ENCODE data around the gene DIAPH2. TPM values are rescaled to one million over a fixed set of nuclear protein-coding genes. Genes with fewer than 3 reads are reported as not detected.

DIAPH2 gene
- total RNA-seq (2014; rRNA removed; shearing (Covaris generic); ENCODE audit: low replicate concordance): 0.29 and 0.89 TPM in 2 replicates

DNA sequence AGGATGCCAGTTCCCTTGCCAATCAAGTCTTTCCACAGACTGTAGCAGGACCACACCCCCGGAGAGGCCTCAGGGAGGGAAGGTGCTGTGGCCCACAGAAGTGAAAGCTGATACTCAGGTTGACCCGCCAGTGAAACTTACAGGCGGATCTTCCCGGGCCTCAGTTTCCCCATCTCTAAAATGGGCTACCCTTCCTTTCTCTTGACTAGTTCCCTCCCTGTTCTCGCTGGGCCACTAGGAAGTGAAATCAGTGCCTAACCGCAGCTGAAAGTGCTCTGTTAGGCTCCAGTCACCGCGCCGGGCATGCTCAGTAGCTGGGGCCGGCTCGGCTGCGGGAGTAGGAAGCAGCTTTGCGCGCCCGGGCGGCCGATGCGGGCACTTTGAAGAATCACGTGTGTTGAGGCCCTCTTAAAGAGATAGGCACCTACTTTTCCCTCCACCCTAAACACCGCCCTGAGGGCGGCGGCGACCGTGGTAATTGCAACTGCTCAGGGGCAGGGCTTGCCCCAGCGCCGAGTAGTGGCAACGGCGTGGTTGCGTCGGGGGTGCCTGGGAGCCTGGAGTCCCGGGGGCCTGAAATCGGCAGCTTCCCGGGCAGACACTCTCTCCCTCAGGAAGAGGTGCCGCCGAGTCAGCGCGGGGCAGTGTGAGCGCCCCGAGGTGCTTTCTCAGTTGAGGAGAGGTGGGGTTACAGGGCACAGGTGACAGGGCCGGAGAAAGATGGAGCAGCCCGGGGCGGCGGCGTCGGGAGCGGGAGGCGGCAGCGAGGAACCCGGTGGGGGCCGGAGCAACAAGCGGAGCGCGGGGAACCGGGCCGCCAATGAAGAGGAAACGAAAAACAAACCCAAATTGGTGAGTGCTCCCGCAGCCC, at the start of gene DIAPH2:
Gene DIAPH2, plus strand, starts transcription at position 504 of the 871 bp plus-strand sequence.
- Histone ChIP-seq H3K4me2 (ENCODE audit: low read depth, low read length, poor library complexity, severe bottlenecking) (peak within 1 kb of the TSS; percentile 61), H3K9me2 (replicated peaks; ENCODE audit: insufficient read depth, low read length) (no peaks in the 10 kb centered on the region), H3K36me3 (ENCODE audit: insufficient read depth, low read length) (no peaks in the 10 kb centered on the region), H3K27ac (ENCODE audit: low read length) (no peak within 1 kb of the TSS), H4K20me1 (ENCODE audit: insufficient read depth, low read depth, low read length) (no peaks in the 10 kb centered on the region), H3K4me1 (ENCODE audit: low read length) (peaks cover 16% of the 10 kb centered on the region), H3K79me2 (ENCODE audit: low read length) (no peaks in the 10 kb centered on the region), H3K4me3 (ENCODE audit: low read length) (peak within 1 kb of the TSS; percentile 60), H3K9ac (ENCODE audit: low read length) (peak within 1 kb of the TSS; percentile 44), H3K27me3 (ENCODE audit: low read length) (no peaks in the 10 kb centered on the region), H3K9me3 (ENCODE audit: low read length) (no peaks in the 10 kb centered on the region), H2AFZ (ENCODE audit: low read length) (peak within 1 kb of the TSS; percentile 75)
- DNase-seq: peak; percentile 53

DNA sequence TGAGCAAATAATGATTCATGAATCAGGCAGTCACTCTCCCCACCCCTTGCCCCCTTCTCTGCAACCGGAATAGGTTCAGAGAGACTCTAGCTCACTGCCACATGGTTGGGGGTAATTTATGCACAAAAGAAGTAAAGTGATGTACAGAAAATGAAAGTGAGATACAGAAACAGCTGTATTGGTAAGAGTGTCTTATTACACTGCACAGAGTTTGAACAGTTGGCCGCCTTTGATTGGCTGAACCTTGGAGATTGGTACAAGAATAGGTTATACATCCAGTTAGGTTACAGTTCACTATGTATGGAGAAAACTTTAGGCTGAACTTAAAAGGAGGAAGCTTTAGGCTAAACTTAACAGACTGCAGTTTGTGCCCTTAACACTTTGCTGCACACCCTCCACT, 34.6 kb upstream of the DIAPH2 start:
- Histone ChIP-seq H3K4me2 (ENCODE audit: low read depth, low read length, poor library complexity, severe bottlenecking) (no peak overlapping the region), H3K36me3 (ENCODE audit: insufficient read depth, low read length) (no peaks in the 10 kb centered on the region), H3K9me2 (replicated peaks; ENCODE audit: insufficient read depth, low read length) (no peaks in the 10 kb centered on the region), H3K27me3 (ENCODE audit: low read length) (no peaks in the 10 kb centered on the region), H3K9me3 (ENCODE audit: low read length) (no peaks in the 10 kb centered on the region; the same call in 1 of the 2 replicates), H3K4me3 (ENCODE audit: low read length) (no peak overlapping the region), H3K79me2 (ENCODE audit: low read length) (no peaks in the 10 kb centered on the region), H3K9ac (ENCODE audit: low read length) (no peak overlapping the region), H2AFZ (ENCODE audit: low read length) (no peak overlapping the region), H3K27ac (ENCODE audit: low read length) (no peak overlapping the region), H4K20me1 (ENCODE audit: insufficient read depth, low read depth, low read length) (no peaks in the 10 kb centered on the region), H3K4me1 (ENCODE audit: low read length) (no peaks in the 10 kb centered on the region)
- DNase-seq: no peak

DNA sequence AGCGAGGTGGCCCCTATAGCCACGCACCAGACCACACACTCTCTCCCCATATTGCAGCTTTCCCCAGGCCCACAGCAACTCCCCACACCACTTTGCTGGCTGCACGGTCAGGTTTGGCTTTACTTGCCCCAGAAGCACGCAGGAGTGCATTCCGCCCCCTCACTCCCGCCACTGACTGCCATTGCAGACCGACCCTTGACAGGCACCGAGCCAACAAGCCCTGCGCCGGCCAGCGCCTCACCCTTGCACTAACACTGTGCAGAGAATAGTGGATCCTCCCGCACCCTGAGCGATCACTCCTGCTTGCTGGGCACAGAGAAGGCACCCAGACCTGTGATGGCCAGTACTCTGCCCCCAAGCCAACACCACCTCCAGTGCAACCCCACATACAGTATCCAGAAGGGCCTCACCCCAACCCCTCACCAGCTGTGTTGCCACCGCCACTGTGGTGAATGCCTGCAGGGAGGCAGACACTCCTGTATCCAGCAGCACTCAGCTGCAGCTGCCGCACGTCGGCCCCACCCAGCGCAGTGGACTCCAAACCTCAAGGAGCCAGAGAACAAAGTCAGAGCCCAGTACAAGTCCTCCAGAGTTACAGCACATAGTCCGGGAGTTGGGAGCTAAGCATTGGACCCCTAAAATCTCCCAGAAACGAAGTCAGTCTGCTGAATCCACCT, 28.6 kb upstream of the DIAPH2 start:
- no peak overlapping the region for H3K9ac ChIP-seq (ENCODE audit: low read length)
- no peak for DNase-seq
- no peaks in the 10 kb centered on the region for H3K9me2 ChIP-seq (replicated peaks; ENCODE audit: insufficient read depth, low read length)

DNA sequence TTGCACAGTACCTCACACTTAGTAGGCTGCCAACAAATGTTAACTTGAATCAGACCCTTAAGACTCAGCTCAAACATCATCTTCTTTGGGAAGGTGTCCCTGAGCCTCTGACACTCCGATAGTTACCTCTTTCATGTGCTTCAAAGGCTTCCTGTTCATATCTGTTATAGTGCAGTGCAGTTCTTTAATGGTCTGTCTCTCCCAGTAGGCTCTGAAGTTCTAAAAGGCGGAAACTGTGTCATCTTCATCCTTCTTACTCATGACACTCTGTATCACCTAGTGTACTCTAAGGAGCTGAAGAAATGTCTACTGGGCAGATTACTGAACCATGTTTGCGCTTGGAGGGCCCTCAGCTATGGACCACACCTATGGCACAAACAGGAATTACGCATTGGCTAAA, 2.1 kb upstream of the DIAPH2 start:
- no peak for DNase-seq
- Histone ChIP-seq H3K9me2 (replicated peaks; ENCODE audit: insufficient read depth, low read length) (no peaks in the 10 kb centered on the region), H2AFZ (ENCODE audit: low read length) (no peak overlapping the region), H3K4me3 (ENCODE audit: low read length) (no peak overlapping the region), H3K4me1 (ENCODE audit: low read length) (peaks cover 16% of the 10 kb centered on the region), H3K4me2 (ENCODE audit: low read depth, low read length, poor library complexity, severe bottlenecking) (no peak overlapping the region), H3K79me2 (ENCODE audit: low read length) (no peaks in the 10 kb centered on the region), H3K27me3 (ENCODE audit: low read length) (no peaks in the 10 kb centered on the region), H4K20me1 (ENCODE audit: insufficient read depth, low read depth, low read length) (no peaks in the 10 kb centered on the region), H3K9me3 (ENCODE audit: low read length) (no peaks in the 10 kb centered on the region), H3K36me3 (ENCODE audit: insufficient read depth, low read length) (no peaks in the 10 kb centered on the region), H3K9ac (ENCODE audit: low read length) (no peak overlapping the region), H3K27ac (ENCODE audit: low read length) (no peak overlapping the region)

More for the DNA sequence above, 28.6 kb upstream of the DIAPH2 start:
- Histone ChIP-seq H3K27me3 (ENCODE audit: low read length) (no peaks in the 10 kb centered on the region), H3K36me3 (ENCODE audit: insufficient read depth, low read length) (no peaks in the 10 kb centered on the region), H3K27ac (ENCODE audit: low read length) (no peak overlapping the region), H3K4me3 (ENCODE audit: low read length) (no peak overlapping the region), H3K79me2 (ENCODE audit: low read length) (no peaks in the 10 kb centered on the region), H3K4me1 (ENCODE audit: low read length) (no peaks in the 10 kb centered on the region), H2AFZ (ENCODE audit: low read length) (no peak overlapping the region), H4K20me1 (ENCODE audit: insufficient read depth, low read depth, low read length) (no peaks in the 10 kb centered on the region), H3K9me3 (ENCODE audit: low read length) (no peaks in the 10 kb centered on the region; the same call in none of the 2 replicates), H3K4me2 (ENCODE audit: low read depth, low read length, poor library complexity, severe bottlenecking) (no peak overlapping the region)

DNA sequence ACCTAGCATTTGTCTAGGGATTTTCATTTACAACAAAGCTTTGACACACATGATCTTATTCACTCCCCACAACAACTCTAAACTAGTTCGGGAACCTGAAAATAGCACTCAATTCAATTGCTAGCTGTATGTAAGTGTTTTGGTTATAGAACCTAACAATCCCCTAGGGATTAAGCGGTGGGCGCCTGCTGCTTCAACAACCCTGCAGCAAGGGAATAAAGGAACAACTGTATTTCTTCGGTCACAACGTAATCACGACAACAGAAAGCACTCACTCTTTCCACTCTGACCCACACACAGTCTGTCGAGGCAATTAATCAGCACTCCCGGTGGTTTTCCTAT, 674 bp upstream of the DIAPH2 start:
- H3K9me3 ChIP-seq (ENCODE audit: low read length): no peaks in the 10 kb centered on the region
- H3K4me2 ChIP-seq (ENCODE audit: low read depth, low read length, poor library complexity, severe bottlenecking): peak overlapping the region; percentile 61
- H3K9ac ChIP-seq (ENCODE audit: low read length): 0 out of 2 replicates have a peak overlapping the region, but pooled peaks have one; percentile 44
- DNase-seq: no peak
- peak overlapping the region; percentile 60; the same call in 1 of the 2 replicates for H3K4me3 ChIP-seq (ENCODE audit: low read length)
- no peaks in the 10 kb centered on the region for H3K9me2 ChIP-seq (replicated peaks; ENCODE audit: insufficient read depth, low read length)
- H3K36me3 ChIP-seq (ENCODE audit: insufficient read depth, low read length): no peaks in the 10 kb centered on the region
- H3K27ac ChIP-seq (ENCODE audit: low read length): no peak overlapping the region
- H3K79me2 ChIP-seq (ENCODE audit: low read length): no peaks in the 10 kb centered on the region
- H3K27me3 ChIP-seq (ENCODE audit: low read length): no peaks in the 10 kb centered on the region
- peaks cover 16% of the 10 kb centered on the region for H3K4me1 ChIP-seq (ENCODE audit: low read length)
- H4K20me1 ChIP-seq (ENCODE audit: insufficient read depth, low read depth, low read length): no peaks in the 10 kb centered on the region
- H2AFZ ChIP-seq (ENCODE audit: low read length): no peak overlapping the region

DNA sequence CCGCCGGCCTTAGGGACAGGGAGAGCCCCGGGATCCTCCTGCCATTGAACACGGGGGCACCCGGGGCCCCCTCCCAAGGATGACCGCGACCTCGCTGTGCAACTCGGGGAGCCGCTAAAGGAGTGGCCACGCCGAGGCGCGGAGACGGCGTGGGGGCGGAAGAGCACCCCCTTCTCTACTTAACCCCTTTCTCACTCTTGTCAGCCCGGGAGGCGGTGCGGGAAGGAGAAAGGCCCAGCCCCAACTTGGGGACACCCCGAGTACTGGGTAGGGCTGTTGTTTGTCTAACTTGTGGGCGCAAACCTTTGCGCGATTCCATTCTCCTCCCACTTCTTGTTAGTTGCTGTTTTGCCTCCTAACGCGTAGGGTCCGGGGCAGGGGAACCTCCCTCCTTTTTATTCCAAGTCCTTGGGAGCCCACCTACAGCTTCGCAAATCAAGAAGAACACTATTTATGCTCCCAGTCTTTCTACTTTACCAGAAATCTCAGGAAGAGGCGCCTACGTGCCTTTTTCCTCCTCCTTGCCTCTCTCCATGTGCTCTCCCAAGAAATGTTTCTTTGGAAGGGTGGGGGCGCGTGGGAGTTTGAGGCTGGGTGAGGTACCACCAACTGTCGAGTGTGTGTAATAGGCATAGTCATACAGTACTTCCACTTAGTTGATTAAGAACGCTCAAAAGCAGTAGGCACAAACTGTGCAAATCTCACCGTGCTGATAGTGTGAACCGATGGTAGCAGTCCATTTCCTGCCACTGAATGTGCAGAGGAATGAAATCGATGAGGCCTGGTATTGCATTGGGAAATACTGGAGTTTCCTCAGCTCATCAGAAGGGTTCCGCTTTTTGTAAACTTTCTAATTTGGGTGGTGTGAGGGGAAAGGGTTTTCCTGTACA, 813 bp downstream of the DIAPH2 start:
- H3K4me2 ChIP-seq (ENCODE audit: low read depth, low read length, poor library complexity, severe bottlenecking): peak overlapping the region; percentile 61
- peak overlapping the region; percentile 60 for H3K4me3 ChIP-seq (ENCODE audit: low read length)
- no peaks in the 10 kb centered on the region for H4K20me1 ChIP-seq (ENCODE audit: insufficient read depth, low read depth, low read length)
- H2AFZ ChIP-seq (ENCODE audit: low read length): peak overlapping the region; percentile 75; the same call in 1 of the 2 replicates
- no peaks in the 10 kb centered on the region for H3K27me3 ChIP-seq (ENCODE audit: low read length)
- H3K9ac ChIP-seq (ENCODE audit: low read length): peak overlapping the region; percentile 44
- no peaks in the 10 kb centered on the region for H3K9me3 ChIP-seq (ENCODE audit: low read length)
- no peaks in the 10 kb centered on the region for H3K79me2 ChIP-seq (ENCODE audit: low read length)
- no peaks in the 10 kb centered on the region for H3K36me3 ChIP-seq (ENCODE audit: insufficient read depth, low read length)
- H3K27ac ChIP-seq (ENCODE audit: low read length): no peak overlapping the region
- H3K9me2 ChIP-seq (replicated peaks; ENCODE audit: insufficient read depth, low read length): no peaks in the 10 kb centered on the region
- peaks cover 16% of the 10 kb centered on the region for H3K4me1 ChIP-seq (ENCODE audit: low read length)
- no peak for DNase-seq

DNA sequence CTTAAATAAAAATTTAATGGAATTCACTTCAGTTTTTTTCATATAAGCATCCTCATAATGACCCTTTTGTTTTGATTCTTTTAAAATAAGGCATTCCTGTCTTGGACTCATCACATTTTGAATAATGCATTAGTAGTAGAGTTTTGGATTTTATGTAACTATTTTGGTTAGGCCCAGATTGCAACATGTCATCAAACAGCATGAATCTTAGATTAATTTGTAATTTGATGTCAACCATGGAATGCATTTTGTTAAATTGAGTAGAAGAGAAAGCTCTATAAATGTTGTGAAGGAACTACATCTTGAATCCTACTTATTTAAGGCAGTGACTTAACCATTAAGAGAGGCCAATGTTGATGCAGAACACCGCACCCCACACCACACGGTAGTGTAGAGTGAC, 3.1 kb downstream of the DIAPH2 start:
- Histone ChIP-seq H3K9me3 (ENCODE audit: low read length) (no peaks in the 10 kb centered on the region), H2AFZ (ENCODE audit: low read length) (no peak overlapping the region), H3K4me1 (ENCODE audit: low read length) (peaks cover 16% of the 10 kb centered on the region), H3K27me3 (ENCODE audit: low read length) (no peaks in the 10 kb centered on the region), H3K4me2 (ENCODE audit: low read depth, low read length, poor library complexity, severe bottlenecking) (no peak overlapping the region), H3K9ac (ENCODE audit: low read length) (no peak overlapping the region), H3K4me3 (ENCODE audit: low read length) (no peak overlapping the region), H3K9me2 (replicated peaks; ENCODE audit: insufficient read depth, low read length) (no peaks in the 10 kb centered on the region), H3K27ac (ENCODE audit: low read length) (no peak overlapping the region), H3K36me3 (ENCODE audit: insufficient read depth, low read length) (no peaks in the 10 kb centered on the region), H3K79me2 (ENCODE audit: low read length) (no peaks in the 10 kb centered on the region), H4K20me1 (ENCODE audit: insufficient read depth, low read depth, low read length) (no peaks in the 10 kb centered on the region)
- no peak for DNase-seq
